GM12875 (cell line): Measurements from ENCODE around the gene AMER2.

Experiments used
- H3K4me3 ChIP-seq: one replicate; pipeline ENCODE4 v1.5.1; 2011; ENCODE audit warnings: low read depth, low read length, control low read depth
- TF ChIP-seq, protein P1 (sequence below): IDR thresholded peaks from 2 replicates; pipeline ENCODE4 v1.5.1; 2011; ENCODE audit warnings: low read depth, mild to moderate bottlenecking, control low read depth, inconsistent platforms, low read length, moderate library complexity, borderline replicate concordance; ENCODE audit not compliant: insufficient read depth

The AMER2 gene

DNA sequence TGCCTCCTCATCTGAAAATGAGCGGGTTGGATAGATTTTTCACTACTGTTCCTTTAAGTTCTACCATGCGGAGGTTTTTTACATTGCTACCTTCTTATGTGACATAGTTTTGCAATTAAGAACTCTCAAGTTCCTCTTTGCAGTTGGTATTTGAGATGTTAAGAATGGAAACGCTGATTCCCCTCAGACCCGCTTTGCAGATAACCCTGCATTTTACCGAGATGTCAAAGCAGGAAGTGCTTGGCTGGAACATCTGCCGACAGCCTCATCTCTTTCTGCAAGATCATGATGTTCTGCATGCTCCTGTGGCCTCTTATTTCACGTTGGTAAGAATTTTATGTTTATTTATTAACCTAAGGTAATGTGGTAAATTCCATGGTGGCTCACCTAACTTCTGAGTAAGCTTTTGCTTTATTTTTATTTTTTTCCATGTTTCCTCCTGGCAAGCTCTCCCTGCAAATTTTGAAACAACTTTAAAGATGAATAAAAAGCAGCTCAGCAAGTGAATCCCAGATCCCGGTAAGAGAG, 53.6 kb downstream of the AMER2 start:
- no peak overlapping the region for H3K4me3 ChIP-seq
- TF ChIP-seq, protein P1, sequence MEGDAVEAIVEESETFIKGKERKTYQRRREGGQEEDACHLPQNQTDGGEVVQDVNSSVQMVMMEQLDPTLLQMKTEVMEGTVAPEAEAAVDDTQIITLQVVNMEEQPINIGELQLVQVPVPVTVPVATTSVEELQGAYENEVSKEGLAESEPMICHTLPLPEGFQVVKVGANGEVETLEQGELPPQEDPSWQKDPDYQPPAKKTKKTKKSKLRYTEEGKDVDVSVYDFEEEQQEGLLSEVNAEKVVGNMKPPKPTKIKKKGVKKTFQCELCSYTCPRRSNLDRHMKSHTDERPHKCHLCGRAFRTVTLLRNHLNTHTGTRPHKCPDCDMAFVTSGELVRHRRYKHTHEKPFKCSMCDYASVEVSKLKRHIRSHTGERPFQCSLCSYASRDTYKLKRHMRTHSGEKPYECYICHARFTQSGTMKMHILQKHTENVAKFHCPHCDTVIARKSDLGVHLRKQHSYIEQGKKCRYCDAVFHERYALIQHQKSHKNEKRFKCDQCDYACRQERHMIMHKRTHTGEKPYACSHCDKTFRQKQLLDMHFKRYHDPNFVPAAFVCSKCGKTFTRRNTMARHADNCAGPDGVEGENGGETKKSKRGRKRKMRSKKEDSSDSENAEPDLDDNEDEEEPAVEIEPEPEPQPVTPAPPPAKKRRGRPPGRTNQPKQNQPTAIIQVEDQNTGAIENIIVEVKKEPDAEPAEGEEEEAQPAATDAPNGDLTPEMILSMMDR: no peak

DNA sequence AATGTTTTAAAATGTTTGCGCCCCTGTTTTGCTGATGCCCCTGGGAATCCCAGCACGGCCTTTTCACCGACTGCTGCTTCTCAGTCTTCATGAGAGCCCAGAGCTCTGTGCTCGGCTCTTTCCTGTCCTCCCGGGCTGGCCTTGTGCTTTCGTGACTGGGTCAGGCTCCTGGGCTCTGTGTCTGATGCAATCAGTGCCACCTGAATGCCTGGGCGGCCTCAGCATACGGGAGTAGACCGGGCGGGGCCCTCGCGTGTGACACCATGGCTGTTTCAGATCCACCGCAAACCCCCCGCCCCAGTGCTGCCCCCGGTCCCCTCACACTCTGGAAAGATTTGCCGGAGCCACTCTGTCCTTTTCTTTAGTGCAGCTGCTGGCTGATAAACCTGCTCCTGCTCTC, 54.8 kb downstream of the AMER2 start:
- TF ChIP-seq, protein P1: no peak
- no peak overlapping the region for H3K4me3 ChIP-seq

DNA sequence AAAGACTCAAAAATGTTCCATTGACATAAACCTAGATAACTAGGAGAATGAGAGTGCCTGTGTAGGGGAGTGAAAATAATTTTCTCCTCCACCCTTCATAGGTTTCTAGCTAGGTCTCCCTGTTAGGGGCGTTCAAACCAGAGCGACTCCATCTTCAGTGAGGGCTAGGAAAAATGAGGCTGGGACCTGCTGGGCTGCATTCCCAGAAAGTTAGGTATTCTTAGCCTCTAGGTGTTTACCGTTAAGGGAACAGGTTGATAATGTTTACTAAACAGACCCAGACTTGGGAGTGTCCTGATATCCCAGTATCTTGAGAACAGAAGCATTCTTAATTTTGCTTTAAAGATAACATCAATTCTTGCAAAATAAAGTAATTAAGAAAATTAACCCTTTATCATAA, 56.0 kb downstream of the AMER2 start:
- TF ChIP-seq, protein P1: no peak
- H3K4me3 ChIP-seq: no peak overlapping the region

DNA sequence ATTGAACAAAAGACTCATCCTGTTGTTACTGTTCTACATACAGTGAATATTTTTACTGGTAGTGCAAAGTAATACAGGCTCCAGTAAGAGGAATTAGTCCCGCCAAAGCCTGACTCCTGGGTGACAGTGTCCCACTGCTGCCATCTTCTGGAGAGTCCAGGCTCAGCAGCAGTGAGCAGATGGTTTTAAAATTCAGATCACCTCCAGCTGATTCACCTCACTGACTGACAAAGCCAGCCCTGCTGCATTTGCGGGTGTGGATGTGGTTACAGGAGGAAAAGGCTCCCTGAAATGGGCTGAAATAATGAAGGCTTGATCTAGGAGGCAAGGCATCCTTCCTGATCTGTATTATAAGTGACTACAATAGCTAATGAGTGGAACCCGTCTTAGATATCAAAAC, 57.9 kb downstream of the AMER2 start:
- H3K4me3 ChIP-seq: no peak overlapping the region

DNA sequence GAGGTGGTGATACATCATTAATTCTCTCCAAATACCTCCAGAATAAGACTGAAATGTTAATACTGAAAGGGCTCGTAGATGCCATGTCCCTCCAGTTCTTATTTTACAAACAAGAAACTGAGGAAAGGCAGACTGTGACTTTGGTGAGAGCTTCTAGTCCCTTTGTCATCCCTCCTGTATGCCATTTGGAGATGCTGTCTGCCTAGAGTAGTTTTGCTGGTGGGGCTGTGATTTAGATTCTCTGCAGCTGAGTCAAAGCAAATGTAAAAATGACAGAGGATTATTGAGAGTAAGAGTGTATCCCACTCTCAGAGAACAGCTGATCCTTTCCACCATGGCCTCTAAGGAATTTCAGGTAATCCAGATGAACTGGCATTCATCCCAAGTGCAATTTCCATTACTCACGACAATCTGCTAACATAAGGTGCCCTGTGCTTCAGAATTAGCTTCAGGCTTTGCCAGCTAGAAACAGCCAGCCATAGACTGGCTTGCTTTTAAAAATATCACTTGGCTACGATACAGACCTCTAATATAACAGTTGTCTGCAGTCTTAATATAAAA, 59.3 kb downstream of the AMER2 start:
- no peak overlapping the region for H3K4me3 ChIP-seq
- TF ChIP-seq, protein P1: no peak

More for the DNA sequence above, 57.9 kb downstream of the AMER2 start:
- TF ChIP-seq, protein P1: peak; percentile 87
